Measurements from ENCODE around the gene ABHD2.

GRCh38 chr15:89057506-89058133, 30.6 kb upstream of the ABHD2 start:
- peak; percentile 98 for TF ChIP-seq CTCF (IDR thresholded peaks at IDR 0.05; ENCODE audit: low read depth, low read length, poor library complexity, severe bottlenecking)
- TF ChIP-seq EZH2phosphoT487 (IDR thresholded peaks at IDR 0.05; ENCODE audit: borderline replicate concordance, low read length), result no peak

Data from DOHH2 (cell line).